Panc1 (cell line): ENCODE data around the gene ASB2. TPM values are rescaled to one million over a fixed set of nuclear protein-coding genes. Genes with fewer than 3 reads are reported as not detected.
A peak's percentile ranks its signal among the peaks of the same experiment; 100 is the strongest.

Experiments
- ATAC-seq: fragments of 200-7000 bp; cut with Tn5 transposase; 2 replicates; pipeline ENCODE4 v1.9.1; 2020; ENCODE audit warnings: mild to moderate bottlenecking, moderate library complexity
- BruUV-seq: library from RNA; stranded (reverse); fragments of 400-500 nt; replicated peaks from 2 replicates; lab custom pipeline; 2021; lab: Mats Ljungman, UMichigan
- CTCF ChIA-PET: fragments of 300-600 bp; sonication (Branson Sonifier 250); formaldehyde crosslinking; loops from one replicate; lab custom pipeline; 2022; ENCODE audit warnings: antibody characterized with exemption; lab: Charles Lee
- POLR2A ChIA-PET: fragments of 300-600 bp; sonication (Branson Sonifier 250); formaldehyde crosslinking; loops from one replicate; lab custom pipeline; 2022; ENCODE audit warnings: antibody characterized with exemption; lab: Charles Lee
- DNase-seq: peaks from one replicate; pipeline ENCODE4 v3.0.0-alpha.2; 2010; ENCODE audit warnings: low read depth, low spot score
- H3K27ac ChIP-seq: 2 replicates; pipeline ENCODE4 v1.5.1; 2011; ENCODE audit warnings: mild to moderate bottlenecking, low read length, inconsistent platforms
- H3K27me3 ChIP-seq: fragments of 200-500 bp; sonication (Bioruptor generic); 2 replicates; pipeline ENCODE4 v1.6.0; 2014; ENCODE audit warnings: low read length, inconsistent platforms; ENCODE audit not compliant: control insufficient read depth, insufficient read depth
- H3K36me3 ChIP-seq: fragments of 200-500 bp; sonication (Bioruptor generic); 2 replicates; pipeline ENCODE4 v1.5.1; 2014; ENCODE audit warnings: inconsistent platforms, mild to moderate bottlenecking, low read length, moderate library complexity; ENCODE audit not compliant: control insufficient read depth, insufficient read depth
- H3K4me1 ChIP-seq: 2 replicates; pipeline ENCODE4 v1.5.1; 2011; ENCODE audit warnings: inconsistent platforms, mild to moderate bottlenecking, low read length, moderate library complexity; ENCODE audit not compliant: control insufficient read depth, insufficient read depth
- H3K4me3 ChIP-seq, 2 experiments: 2 replicates each; pipeline ENCODE4 v1.5.1; 2011 to 2012; ENCODE audit warnings: low read depth in 2 of 2, low read length in 2 of 2, mild to moderate bottlenecking in 2 of 2, inconsistent platforms in 1 of 2, moderate library complexity in 1 of 2
- H3K9me3 ChIP-seq: fragments of 200-500 bp; sonication (Bioruptor generic); 2 replicates; pipeline ENCODE4 v1.5.1; 2014; ENCODE audit warnings: low read depth, mild to moderate bottlenecking, inconsistent platforms, low read length, moderate library complexity; ENCODE audit not compliant: control insufficient read depth, insufficient read depth
- POLR2AphosphoS5 ChIP-seq: IDR thresholded peaks from 2 replicates; pipeline ENCODE4 v1.6.1; 2012; ENCODE audit warnings: mild to moderate bottlenecking, low read depth, low read length, moderate library complexity
- SIN3A ChIP-seq: IDR thresholded peaks from 2 replicates; pipeline ENCODE4 v1.6.1; 2012; ENCODE audit warnings: low read depth, mild to moderate bottlenecking, low read length, moderate library complexity, borderline replicate concordance; ENCODE audit not compliant: insufficient read depth
- TCF7L2 ChIP-seq: IDR thresholded peaks from 2 replicates; pipeline ENCODE4 v1.6.1; 2011; ENCODE audit warnings: mild to moderate bottlenecking, low read depth, low read length, inconsistent platforms
- in situ Hi-C: cut with HindIII; loops from 2 replicates; pipeline ENCODE4 v1.10.0; 2016; ENCODE audit warnings: low sequenced_read_pairs, low pct_unique_long_range_greater_than_20kb
- intact Hi-C: fragments of 100-400 bp; cut with micrococcal nuclease; formaldehyde crosslinking; loops from one replicate; pipeline ENCODE4 v1.10.0; 2022; ENCODE audit not compliant: unreplicated experiment
- total RNA-seq: library from RNA; stranded (reverse); gene quantifications from one replicate; pipeline ENCODE4 v1.2.1, GENCODE V29; 2021; ENCODE audit not compliant: unreplicated experiment
- TF ChIP-seq, protein P1 (sequence below), 2 experiments: IDR thresholded peaks; 2 replicates each; pipeline ENCODE4 v1.6.1; 2011 to 2012; ENCODE audit warnings: low read depth in 2 of 2, control low read depth in 1 of 2, low read length in 1 of 2, mild to moderate bottlenecking in 1 of 2, moderate library complexity in 1 of 2; ENCODE audit not compliant: insufficient read depth in 1 of 2
- TF ChIP-seq, protein P2 (sequence below): fragments of 450-650 bp; IDR thresholded peaks from 2 replicates; pipeline ENCODE4 v1.5.1; 2017; ENCODE audit warnings: mild to moderate bottlenecking

Gene ASB2
- total RNA-seq, 1 experiment from 2014 or later = 0.28 TPM

GRCh38 chr14:93903342-93904184 lies 72.8 kb downstream of the ASB2 start:
- H3K27ac ChIP-seq = no peak overlapping the region
- BruUV-seq = no TSS peak
- no peaks in the 10 kb centered on the region; the same call in 1 of the 2 replicates for H3K27me3 ChIP-seq
- CTCF ChIA-PET = interaction anchor here (1.0 kb wide), 1 partner anchor 36 kb away, joined by 4 read pairs; no protein-coding TSS in a partner anchor
- no peaks in the 10 kb centered on the region for H3K36me3 ChIP-seq
- H3K4me1 ChIP-seq = no peaks in the 10 kb centered on the region; the same call in 1 of the 2 replicates
- intact Hi-C loops = no loop called here
- DNase-seq = no peak
- POLR2A ChIA-PET = no interaction called here
- TF ChIP-seq, protein P1, sequence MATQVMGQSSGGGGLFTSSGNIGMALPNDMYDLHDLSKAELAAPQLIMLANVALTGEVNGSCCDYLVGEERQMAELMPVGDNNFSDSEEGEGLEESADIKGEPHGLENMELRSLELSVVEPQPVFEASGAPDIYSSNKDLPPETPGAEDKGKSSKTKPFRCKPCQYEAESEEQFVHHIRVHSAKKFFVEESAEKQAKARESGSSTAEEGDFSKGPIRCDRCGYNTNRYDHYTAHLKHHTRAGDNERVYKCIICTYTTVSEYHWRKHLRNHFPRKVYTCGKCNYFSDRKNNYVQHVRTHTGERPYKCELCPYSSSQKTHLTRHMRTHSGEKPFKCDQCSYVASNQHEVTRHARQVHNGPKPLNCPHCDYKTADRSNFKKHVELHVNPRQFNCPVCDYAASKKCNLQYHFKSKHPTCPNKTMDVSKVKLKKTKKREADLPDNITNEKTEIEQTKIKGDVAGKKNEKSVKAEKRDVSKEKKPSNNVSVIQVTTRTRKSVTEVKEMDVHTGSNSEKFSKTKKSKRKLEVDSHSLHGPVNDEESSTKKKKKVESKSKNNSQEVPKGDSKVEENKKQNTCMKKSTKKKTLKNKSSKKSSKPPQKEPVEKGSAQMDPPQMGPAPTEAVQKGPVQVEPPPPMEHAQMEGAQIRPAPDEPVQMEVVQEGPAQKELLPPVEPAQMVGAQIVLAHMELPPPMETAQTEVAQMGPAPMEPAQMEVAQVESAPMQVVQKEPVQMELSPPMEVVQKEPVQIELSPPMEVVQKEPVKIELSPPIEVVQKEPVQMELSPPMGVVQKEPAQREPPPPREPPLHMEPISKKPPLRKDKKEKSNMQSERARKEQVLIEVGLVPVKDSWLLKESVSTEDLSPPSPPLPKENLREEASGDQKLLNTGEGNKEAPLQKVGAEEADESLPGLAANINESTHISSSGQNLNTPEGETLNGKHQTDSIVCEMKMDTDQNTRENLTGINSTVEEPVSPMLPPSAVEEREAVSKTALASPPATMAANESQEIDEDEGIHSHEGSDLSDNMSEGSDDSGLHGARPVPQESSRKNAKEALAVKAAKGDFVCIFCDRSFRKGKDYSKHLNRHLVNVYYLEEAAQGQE (IDR thresholded peaks at IDR 0.05; ENCODE audit: insufficient read depth in 1 of 2, low read depth in 2 of 2, low read length in 1 of 2) = no peak
- TF ChIP-seq, protein P2, sequence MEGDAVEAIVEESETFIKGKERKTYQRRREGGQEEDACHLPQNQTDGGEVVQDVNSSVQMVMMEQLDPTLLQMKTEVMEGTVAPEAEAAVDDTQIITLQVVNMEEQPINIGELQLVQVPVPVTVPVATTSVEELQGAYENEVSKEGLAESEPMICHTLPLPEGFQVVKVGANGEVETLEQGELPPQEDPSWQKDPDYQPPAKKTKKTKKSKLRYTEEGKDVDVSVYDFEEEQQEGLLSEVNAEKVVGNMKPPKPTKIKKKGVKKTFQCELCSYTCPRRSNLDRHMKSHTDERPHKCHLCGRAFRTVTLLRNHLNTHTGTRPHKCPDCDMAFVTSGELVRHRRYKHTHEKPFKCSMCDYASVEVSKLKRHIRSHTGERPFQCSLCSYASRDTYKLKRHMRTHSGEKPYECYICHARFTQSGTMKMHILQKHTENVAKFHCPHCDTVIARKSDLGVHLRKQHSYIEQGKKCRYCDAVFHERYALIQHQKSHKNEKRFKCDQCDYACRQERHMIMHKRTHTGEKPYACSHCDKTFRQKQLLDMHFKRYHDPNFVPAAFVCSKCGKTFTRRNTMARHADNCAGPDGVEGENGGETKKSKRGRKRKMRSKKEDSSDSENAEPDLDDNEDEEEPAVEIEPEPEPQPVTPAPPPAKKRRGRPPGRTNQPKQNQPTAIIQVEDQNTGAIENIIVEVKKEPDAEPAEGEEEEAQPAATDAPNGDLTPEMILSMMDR = peak; percentile 70
- no peaks in the 10 kb centered on the region for H3K9me3 ChIP-seq
- H3K4me3 ChIP-seq = no peak overlapping the region
- in situ Hi-C loops = no loop called here
- ATAC-seq = no peak

- no peak for ATAC-seq
- Histone ChIP-seq H3K27ac (no peak overlapping the region), H3K27me3 (no peaks in the 10 kb centered on the region; the same call in 1 of the 2 replicates), H3K4me1 (no peaks in the 10 kb centered on the region; the same call in 1 of the 2 replicates), H3K4me3 (no peak overlapping the region), H3K36me3 (no peaks in the 10 kb centered on the region), H3K9me3 (no peaks in the 10 kb centered on the region)
- in situ Hi-C loops = no loop called here
- CTCF ChIA-PET = interaction anchor here (1.0 kb wide), 1 partner anchor 37 kb away, joined by 4 read pairs; no protein-coding TSS in a partner anchor
- POLR2A ChIA-PET = no interaction called here
- TF ChIP-seq, protein P1 (IDR thresholded peaks at IDR 0.05; ENCODE audit: insufficient read depth in 1 of 2, low read depth in 2 of 2, low read length in 1 of 2) = no peak
- TF ChIP-seq TCF7L2 (no peak), POLR2AphosphoS5 (no peak), SIN3A (no peak)
- TF ChIP-seq, protein P2 = no peak
- intact Hi-C loops = no loop called here
- no TSS peak for BruUV-seq
- DNase-seq = no peak
Measured at GRCh38 chr14:93902619-93903307, 73.6 kb downstream of the ASB2 start.
